OCI-LY7 (cell line): ENCODE data around the gene SLC25A33.

Experiments used
- EZH2phosphoT487 ChIP-seq: fragments of 200-600 bp; sonication (generic); IDR thresholded peaks from 2 replicates; pipeline ENCODE4 v1.6.1; 2018; ENCODE audit warnings: low read depth, borderline replicate concordance, mild to moderate bottlenecking, mixed run types, antibody characterized with exemption, low read length, moderate library complexity, mixed read lengths
- TF ChIP-seq, protein P1 (sequence below): fragments of 200-600 bp; sonication (generic); conservative IDR thresholded peaks from 2 replicates; pipeline ENCODE4 v1.5.1; 2014; ENCODE audit warnings: mild to moderate bottlenecking, antibody characterized with exemption, low read length, moderate library complexity, mixed read lengths

DNA sequence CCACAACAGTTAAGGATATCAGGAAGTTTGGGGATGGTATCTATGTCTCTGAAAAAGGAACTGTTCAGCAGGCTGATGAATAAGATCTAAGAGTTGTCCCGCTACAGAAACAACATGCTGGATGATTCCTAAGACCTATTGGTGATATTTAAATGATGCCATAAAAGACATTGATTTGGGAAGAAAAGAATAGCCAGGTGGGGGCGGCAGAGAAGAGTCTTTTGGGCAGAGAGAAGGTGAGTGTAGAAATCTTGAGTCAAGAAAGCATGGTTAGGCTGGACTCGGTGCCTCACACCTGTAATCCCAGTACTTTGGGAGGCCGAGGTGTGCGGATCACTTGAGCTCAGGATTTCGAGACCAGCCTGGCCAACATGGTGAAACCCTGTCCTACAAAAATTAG lies 37.6 kb downstream of the SLC25A33 start:
- TF ChIP-seq, protein P1, sequence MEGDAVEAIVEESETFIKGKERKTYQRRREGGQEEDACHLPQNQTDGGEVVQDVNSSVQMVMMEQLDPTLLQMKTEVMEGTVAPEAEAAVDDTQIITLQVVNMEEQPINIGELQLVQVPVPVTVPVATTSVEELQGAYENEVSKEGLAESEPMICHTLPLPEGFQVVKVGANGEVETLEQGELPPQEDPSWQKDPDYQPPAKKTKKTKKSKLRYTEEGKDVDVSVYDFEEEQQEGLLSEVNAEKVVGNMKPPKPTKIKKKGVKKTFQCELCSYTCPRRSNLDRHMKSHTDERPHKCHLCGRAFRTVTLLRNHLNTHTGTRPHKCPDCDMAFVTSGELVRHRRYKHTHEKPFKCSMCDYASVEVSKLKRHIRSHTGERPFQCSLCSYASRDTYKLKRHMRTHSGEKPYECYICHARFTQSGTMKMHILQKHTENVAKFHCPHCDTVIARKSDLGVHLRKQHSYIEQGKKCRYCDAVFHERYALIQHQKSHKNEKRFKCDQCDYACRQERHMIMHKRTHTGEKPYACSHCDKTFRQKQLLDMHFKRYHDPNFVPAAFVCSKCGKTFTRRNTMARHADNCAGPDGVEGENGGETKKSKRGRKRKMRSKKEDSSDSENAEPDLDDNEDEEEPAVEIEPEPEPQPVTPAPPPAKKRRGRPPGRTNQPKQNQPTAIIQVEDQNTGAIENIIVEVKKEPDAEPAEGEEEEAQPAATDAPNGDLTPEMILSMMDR, result peak; percentile 44; the same call in 1 of the 2 replicates
- TF ChIP-seq EZH2phosphoT487, result no peak
